ENCODE results near the gene OR2V1.
A peak's percentile ranks its signal among the peaks of the same experiment; 100 is the strongest.
"Not testable (repeated sequence)": the region's sequence is repeated elsewhere in the genome, so short reads cannot be mapped to it uniquely, and the experiment has no call there.

Gene OR2V1

GRCh38 chr5:181130832-181131496, at the start of gene OR2V1:
OR2V1 (minus strand) TSS chr5:181131169; CDS start chr5:181125304, 5,865 bp downstream.
- DNase-seq (ENCODE audit: low read depth in 2 of 2, low spot score in 1 of 2) = no peak

GRCh38 chr5:181177559-181177958, 46.6 kb upstream of the OR2V1 start:
- not testable (repeated sequence) for DNase-seq (ENCODE audit: low read depth in 2 of 2, low spot score in 1 of 2)

- DNase-seq (ENCODE audit: low read depth in 2 of 2, low spot score in 1 of 2) = no peak
These were observed 45.4 kb upstream of the OR2V1 start for GRCh38 chr5:181176254-181176952.

- DNase-seq (ENCODE audit: low read depth in 2 of 2, low spot score in 1 of 2) = peak in 1 of 2 donors; percentile 41
These were observed 42.7 kb upstream of the OR2V1 start for GRCh38 chr5:181173420-181174342.

- DNase-seq (ENCODE audit: low read depth in 2 of 2, low spot score in 1 of 2) = peak in 1 of 2 donors; percentile 58
These were observed 42.1 kb upstream of the OR2V1 start for GRCh38 chr5:181173027-181173419.

- no peak for DNase-seq (ENCODE audit: low read depth in 2 of 2, low spot score in 1 of 2)
These were observed 40.8 kb upstream of the OR2V1 start for GRCh38 chr5:181171782-181172181.

GRCh38 chr5:181170996-181171395, 40.0 kb upstream of the OR2V1 start:
- no peak for DNase-seq (ENCODE audit: low read depth in 2 of 2, low spot score in 1 of 2)

GRCh38 chr5:181170237-181170825, 39.4 kb upstream of the OR2V1 start:
- no peak for DNase-seq (ENCODE audit: low read depth in 2 of 2, low spot score in 1 of 2)

- DNase-seq (ENCODE audit: low read depth in 2 of 2, low spot score in 1 of 2) = peak; percentile 49 to 70
These were observed 38.7 kb upstream of the OR2V1 start for GRCh38 chr5:181169459-181170236.

GRCh38 chr5:181168595-181169118, 37.7 kb upstream of the OR2V1 start:
- DNase-seq (ENCODE audit: low read depth in 2 of 2, low spot score in 1 of 2) = no peak

GRCh38 chr5:181167814-181168488, 37.0 kb upstream of the OR2V1 start:
- DNase-seq (ENCODE audit: low read depth in 2 of 2, low spot score in 1 of 2) = no peak

GRCh38 chr5:181166812-181167733, 36.1 kb upstream of the OR2V1 start:
- DNase-seq (ENCODE audit: low read depth in 2 of 2, low spot score in 1 of 2) = no peak

- no peak for DNase-seq (ENCODE audit: low read depth in 2 of 2, low spot score in 1 of 2)
These were observed 33.3 kb upstream of the OR2V1 start for GRCh38 chr5:181164076-181164952.

GRCh38 chr5:181163487-181164075, 32.6 kb upstream of the OR2V1 start:
- DNase-seq (ENCODE audit: low read depth in 2 of 2, low spot score in 1 of 2) = no peak

GRCh38 chr5:181161534-181162175, 30.7 kb upstream of the OR2V1 start:
- no peak for DNase-seq (ENCODE audit: low read depth in 2 of 2, low spot score in 1 of 2)

GRCh38 chr5:181160755-181161533, 30.0 kb upstream of the OR2V1 start:
- not testable (repeated sequence) for DNase-seq (ENCODE audit: low read depth in 2 of 2, low spot score in 1 of 2)
